ENCODE data around the gene SPI1. TPM values are rescaled to one million over a fixed set of nuclear protein-coding genes. Genes with fewer than 3 reads are reported as not detected.

SPI1 gene
- total and polyA plus RNA-seq, 12 donors, result 3.4 to 38.9 (median 7.5) TPM

DNA sequence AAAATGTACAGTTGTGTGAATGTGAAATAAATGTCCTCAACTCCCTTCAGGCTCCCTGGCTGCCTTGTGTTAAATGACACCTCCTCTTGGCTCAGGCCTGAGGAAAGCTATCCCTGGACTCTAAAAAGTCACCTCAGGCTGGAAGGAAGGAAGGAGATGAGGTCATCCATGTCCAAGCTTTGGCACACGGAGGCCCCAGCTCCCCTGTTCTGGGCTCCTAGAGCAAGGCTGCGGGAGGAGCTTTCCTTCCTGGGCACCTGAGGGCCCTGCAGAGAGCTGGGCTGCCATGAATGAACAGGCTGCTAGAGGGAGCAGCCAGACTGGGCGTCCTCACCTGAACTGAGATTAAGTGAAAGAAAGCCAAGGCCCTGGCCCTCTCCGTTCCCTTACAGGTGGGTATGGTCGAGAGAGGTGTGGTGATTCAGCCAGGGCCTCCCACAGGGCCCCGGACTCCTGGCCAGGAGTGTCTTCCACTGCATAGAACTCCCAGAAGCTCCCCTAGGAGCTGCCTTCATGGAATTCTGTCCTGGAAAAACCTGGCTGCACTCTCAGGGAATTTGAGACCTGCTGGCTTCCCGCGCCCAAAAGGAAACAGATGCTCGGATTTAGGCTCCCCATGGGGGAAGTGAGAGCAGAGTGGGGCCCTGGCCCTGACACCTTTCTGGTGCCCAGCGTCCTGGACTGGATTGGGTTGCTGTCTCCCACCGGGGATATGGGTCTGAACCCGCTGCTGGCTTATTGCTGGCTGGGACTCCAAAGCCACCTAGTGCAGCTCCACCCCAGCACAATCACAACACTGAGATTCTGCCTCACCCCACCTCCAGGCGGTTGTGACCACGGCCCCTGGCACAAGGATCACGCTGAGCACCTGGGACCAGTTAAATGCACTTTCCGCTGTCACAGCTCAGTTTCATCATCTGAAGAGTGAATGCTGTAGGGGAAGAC, 48.1 kb downstream of the SPI1 start:
- intact Hi-C loops (cut with DNase I), result no loop called here
- DNase-seq (peak; percentile 35 to 55), ATAC-seq (peak; percentile 12 to 58 (median 34))
- Histone ChIP-seq H3K4me3 (no peak overlapping the region), H3K36me3 (peaks cover 0 to 93% (median 0%) of the 10 kb centered on the region in 9 donors), H3K27ac (peak overlapping the region; percentile 23 to 84 (median 78)), H3K9me3 (no peaks in the 10 kb centered on the region), H3K27me3 (no peaks in the 10 kb centered on the region), H3K4me1 (peaks cover 18 to 80% (median 53%) of the 10 kb centered on the region in 9 donors)
- 33 to 41% methylated on average over 16 of the region's 16 CpGs for WGBS, 2 donors
- TF ChIP-seq, protein P1, sequence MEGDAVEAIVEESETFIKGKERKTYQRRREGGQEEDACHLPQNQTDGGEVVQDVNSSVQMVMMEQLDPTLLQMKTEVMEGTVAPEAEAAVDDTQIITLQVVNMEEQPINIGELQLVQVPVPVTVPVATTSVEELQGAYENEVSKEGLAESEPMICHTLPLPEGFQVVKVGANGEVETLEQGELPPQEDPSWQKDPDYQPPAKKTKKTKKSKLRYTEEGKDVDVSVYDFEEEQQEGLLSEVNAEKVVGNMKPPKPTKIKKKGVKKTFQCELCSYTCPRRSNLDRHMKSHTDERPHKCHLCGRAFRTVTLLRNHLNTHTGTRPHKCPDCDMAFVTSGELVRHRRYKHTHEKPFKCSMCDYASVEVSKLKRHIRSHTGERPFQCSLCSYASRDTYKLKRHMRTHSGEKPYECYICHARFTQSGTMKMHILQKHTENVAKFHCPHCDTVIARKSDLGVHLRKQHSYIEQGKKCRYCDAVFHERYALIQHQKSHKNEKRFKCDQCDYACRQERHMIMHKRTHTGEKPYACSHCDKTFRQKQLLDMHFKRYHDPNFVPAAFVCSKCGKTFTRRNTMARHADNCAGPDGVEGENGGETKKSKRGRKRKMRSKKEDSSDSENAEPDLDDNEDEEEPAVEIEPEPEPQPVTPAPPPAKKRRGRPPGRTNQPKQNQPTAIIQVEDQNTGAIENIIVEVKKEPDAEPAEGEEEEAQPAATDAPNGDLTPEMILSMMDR (IDR thresholded peaks at IDR 0.05), result peak in 2 of 9 donors; percentile 21 to 31

DNA sequence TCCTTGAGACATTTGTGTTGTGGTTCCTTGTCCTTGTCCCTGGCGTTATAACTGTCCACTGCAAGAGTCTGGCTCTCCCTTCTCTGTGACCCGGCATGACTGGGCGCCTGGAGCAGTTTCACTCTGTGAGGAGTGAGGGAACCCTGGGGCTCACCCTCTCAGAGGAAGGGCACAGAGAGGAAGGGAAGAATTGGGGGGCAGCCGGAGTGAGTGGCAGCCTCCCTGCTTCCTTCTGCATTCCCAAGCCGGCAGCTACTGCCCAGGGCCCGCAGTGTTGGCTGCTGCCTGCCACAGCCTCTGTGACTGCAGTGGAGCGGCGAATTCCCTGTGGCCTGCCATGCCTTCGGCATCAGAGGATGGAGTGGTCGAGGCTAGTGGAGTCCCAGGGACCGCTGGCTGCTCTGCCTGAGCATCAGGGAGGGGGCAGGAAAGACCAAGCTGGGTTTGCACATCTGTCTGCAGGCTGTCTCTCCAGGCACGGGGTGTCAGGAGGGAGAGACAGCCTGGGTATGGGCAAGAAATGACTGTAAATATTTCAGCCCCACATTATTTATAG, 48.8 kb downstream of the SPI1 start:
- Histone ChIP-seq H3K27ac (peak overlapping the region; percentile 23 to 84 (median 78)), H3K4me1 (peaks cover 18 to 73% (median 53%) of the 10 kb centered on the region in 9 donors), H3K9me3 (no peaks in the 10 kb centered on the region), H3K4me3 (no peak overlapping the region), H3K27me3 (no peaks in the 10 kb centered on the region), H3K36me3 (peaks cover 0 to 85% (median 0%) of the 10 kb centered on the region in 9 donors)
- intact Hi-C loops (cut with DNase I), result no loop called here
- TF ChIP-seq, protein P1 (IDR thresholded peaks at IDR 0.05), result no peak
- DNase-seq, result no peak
- ATAC-seq, result peak in 5 of 8 donors; percentile 1 to 4 (median 3)
- 38% methylated on average over 12 of the region's 12 CpGs for WGBS, 2 donors

DNA sequence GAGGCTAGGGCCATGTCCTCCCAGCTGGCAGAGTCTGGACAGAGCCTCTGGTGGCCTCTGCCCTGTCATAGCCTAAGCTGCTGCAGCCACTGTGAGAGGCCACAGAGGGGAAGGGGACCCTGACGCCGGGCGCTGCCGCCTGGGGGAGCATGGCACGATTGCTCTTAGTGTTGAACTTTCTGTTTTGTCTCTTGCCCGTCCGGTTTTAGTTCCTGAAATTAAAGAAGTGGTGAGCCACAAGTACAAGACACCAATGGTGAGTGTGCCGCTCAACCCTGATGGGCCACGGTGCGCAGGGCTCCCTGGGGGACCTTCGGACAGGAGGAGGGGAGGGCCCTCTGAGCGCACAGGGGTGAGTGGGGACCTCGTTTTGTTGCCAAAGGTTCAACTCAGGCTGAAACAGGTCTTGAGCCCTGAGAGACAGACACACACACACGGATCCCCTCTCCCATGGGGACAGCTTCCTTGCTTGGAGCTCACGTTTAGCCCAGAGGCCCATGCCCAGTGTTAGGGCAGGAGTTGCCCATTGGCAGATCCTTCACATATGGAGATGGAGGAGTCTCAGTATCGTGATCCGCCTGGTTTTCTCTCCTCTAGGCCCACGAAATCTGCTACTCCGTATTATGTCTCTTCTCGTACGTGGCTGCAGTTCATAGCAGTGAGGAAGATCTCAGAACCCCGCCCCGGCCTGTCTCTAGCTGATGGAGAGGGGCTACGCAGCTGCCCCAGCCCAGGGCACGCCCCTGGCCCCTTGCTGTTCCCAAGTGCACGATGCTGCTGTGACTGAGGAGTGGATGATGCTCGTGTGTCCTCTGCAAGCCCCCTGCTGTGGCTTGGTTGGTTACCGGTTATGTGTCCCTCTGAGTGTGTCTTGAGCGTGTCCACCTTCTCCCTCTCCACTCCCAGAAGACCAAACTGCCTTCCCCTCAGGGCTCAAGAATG, 49.6 kb downstream of the SPI1 start:
- peak in 1 of 2 donors; percentile 26 for DNase-seq
- TF ChIP-seq, protein P1 (IDR thresholded peaks at IDR 0.05), result no peak
- peaks cover 18 to 65% (median 53%) of the 10 kb centered on the region in 9 donors for H3K4me1 ChIP-seq
- H3K27me3 ChIP-seq, result no peaks in the 10 kb centered on the region
- intact Hi-C loops (cut with DNase I), result no loop called here
- ATAC-seq, result peak in 5 of 8 donors; percentile 3 to 8 (median 6)
- no peaks in the 10 kb centered on the region for H3K9me3 ChIP-seq
- peak overlapping the region; percentile 23 to 84 (median 78) for H3K27ac ChIP-seq
- H3K36me3 ChIP-seq, result peaks cover 0 to 77% (median 0%) of the 10 kb centered on the region in 9 donors
- H3K4me3 ChIP-seq, result no peak overlapping the region
- WGBS, 2 donors, result 62 to 71% methylated on average over 29 of the region's 29 CpGs
